ENCODE data around the gene C6orf136.
"Not testable (repeated sequence)": the region's sequence is repeated elsewhere in the genome, so short reads cannot be mapped to it uniquely, and the experiment has no call there.

Gene C6orf136

DNA sequence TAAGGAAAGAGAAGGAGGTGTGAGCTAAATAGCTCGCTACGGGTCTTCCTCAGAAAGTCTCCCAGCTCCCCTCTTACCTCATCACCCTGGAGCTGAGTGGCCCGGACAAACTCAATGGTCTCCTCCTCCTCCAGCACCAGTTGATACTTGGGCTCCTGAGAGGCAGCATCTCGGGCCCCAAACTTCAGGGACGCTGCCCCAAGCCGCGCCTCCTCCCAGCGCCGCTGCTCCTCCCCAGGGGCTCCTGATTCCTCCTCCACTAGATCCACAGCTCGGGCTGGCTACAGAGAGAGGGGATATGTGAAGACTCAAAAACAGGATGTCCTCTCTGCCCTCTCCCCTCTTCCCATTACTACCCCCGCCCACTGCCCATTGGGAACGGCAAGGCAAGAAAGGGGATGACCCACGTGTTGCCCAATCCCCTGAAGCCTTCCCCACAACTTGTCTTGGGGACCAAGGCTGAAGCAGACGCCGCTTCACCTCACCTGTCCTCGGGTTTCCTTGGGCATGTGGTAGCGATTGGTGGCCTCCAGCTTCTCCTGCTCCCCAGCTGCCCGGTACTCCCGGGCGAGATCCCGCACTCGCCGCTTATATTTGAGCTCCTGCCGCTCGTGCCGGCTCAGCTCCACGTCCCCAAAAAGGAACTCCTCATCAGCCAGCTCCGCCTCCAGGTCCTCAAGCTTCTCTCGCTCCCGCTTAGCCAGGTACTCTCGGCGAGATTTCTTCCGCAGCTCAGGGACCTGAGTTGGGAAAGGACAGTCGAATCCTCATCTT, 18.2 kb downstream of the C6orf136 start:
- DNase-seq = no peak

DNA sequence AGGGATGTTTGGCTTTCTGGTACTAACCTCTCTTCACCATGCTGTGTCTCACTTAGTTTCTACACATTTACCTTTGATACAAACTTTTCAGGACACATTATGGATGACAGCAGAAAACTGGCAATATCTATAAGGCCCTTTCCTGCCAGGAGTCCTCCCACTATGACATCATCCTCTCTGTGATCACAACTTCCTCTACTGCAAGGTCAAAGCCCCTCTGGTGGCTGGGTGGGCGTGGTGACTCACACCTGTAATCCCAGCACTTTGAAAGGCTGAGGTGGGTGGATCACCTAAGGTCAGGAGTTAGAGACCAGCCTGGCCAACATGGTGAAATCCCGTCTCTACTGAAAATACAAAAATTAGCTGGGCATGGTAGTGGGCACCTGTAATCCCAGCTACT, 19.4 kb downstream of the C6orf136 start:
- not testable (repeated sequence) for DNase-seq

DNA sequence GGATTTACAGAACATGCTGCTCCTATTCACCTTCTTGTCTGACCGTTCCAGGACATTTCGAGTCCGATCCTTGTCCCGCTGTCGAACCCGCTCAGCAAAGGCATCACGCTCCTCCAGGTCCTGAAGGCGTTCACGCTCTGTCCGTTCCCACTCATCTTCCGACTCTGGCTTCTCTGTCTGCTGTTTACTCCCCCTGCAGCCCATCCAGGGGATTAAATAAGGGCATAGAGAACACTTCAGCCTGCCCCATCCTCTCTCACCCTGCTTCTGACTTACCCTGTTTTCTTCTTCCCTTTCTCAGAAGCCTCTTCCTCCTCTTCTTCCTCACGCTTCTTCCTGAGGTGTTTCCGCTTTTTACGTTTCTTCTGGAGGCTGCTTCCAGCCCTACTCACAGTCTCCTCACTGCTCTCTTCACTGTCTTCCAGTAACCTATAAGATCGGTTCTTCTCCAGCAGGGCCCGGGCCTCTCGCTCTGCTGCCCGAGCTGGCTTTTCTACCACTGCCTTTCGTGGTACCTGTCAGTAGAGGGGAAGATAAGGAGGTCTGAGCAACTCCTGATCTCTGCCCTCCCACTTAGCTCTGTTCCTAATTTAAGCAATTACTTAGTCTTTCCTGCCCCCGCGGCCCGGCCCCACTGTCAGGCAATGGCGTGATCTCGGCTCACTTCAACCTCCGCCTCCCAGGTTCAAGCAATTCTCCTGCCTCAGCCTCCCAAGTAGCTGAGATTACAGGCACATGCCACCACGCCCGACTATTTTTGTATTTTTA, 24.0 kb downstream of the C6orf136 start:
- no peak for DNase-seq

DNA sequence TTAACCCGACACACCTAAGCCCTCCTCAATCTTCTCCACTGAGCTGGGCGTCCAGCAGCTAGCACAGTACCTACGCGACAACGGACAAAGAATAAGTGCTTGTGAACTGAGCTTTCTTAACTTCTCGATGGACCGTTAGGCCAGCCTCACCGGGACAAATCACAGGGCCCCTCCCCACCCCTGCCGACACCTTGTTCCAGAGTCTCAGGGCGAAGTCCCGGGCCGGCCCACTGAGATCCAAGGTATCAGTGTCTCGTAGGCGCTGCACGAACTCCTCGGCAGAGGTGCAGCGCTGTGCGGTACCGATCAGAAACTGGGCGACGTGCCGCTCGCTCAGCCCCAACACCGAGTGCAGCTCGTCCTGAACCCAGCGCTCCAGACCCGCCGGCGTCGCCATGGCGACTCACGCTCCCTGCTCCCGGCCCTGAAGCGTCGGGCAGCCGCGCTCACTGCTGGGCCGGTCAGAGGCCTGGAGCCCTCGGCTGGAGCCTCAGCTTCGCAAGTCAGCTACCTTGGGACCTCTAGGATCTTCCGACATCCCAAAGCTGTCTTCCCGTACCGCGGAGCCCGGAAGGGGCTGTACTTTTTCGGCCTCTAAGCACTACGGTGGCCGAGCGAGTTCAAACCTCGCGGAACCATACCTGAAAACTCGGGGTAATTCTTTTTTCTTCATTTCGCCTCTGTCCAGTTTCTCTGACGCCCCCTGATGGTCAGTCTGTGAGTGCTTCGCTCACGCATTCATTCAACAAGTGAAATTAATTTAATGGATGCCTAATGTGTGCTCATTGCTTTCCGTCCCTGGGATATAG, 25.7 kb downstream of the C6orf136 start, which contains the start of gene DHX16:
DHX16 (minus strand) TSS at position 562 of the 809 bp plus-strand sequence; CDS start at position 397, 165 bp downstream.
- DNase-seq = peak; percentile 98

- no peak for DNase-seq
Measured at GRCh38 chr6:30676660-30677285, 29.8 kb downstream of the C6orf136 start.

- DNase-seq = peak; percentile 64
Measured at GRCh38 chr6:30678964-30679726, 32.2 kb downstream of the C6orf136 start.

GRCh38 chr6:30679765-30680535, 33.0 kb downstream of the C6orf136 start:
- no peak for DNase-seq

- DNase-seq = no peak
Measured at GRCh38 chr6:30681766-30682142, 34.8 kb downstream of the C6orf136 start.

DNA sequence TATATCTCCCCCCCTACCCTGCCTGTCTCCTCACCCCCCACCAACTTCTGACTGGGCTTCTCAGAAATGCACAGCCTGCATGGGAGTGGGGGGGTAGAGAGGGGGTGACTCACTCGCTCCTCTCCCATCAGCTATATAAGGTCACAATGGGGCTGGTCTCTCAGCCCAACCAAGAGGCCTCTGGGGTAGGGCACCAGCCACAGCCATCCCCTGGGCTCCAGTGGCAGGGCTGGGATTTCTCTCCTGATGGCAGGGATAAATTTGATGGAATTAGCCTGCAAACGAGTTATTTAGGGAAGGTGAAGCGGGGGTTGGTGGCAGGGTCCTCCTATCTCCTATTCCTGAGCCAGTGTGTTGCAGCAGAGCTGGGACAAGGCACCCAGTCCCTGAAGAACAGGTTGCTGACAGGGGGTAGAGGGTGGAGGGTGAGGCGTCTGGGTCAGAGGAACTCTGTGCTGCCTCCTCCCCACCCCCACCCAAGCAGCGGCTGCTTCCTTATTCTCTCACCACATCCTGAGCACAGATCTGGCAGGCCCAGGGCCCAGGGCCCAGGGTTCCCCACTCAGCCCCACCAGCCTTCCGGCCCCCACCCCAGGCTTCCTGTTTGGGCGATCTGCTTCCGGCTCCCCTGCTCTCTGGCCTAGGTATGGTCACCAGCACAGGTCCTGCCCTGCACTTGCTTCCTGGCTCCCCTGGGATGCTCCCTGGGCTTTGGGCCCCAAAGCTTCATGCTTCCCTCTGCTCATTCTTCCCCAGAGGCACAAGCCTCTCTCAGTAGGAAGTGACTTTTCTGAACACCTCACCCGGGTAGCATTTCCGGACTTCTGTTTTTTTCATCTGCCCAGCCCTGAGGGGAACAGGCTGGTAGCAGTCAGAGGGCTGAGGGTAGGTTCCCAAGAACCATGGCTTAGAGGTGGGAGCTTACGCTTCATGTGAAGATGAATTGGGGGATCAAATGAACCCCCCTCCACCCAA, 35.5 kb downstream of the C6orf136 start:
- peak; percentile 65 for DNase-seq

- no peak for DNase-seq
Measured at GRCh38 chr6:30683183-30683979, 36.4 kb downstream of the C6orf136 start.

- DNase-seq = no peak
Measured at GRCh38 chr6:30683980-30684338, 37.0 kb downstream of the C6orf136 start.

GRCh38 chr6:30684386-30685156, 37.6 kb downstream of the C6orf136 start:
- no peak for DNase-seq

DNA sequence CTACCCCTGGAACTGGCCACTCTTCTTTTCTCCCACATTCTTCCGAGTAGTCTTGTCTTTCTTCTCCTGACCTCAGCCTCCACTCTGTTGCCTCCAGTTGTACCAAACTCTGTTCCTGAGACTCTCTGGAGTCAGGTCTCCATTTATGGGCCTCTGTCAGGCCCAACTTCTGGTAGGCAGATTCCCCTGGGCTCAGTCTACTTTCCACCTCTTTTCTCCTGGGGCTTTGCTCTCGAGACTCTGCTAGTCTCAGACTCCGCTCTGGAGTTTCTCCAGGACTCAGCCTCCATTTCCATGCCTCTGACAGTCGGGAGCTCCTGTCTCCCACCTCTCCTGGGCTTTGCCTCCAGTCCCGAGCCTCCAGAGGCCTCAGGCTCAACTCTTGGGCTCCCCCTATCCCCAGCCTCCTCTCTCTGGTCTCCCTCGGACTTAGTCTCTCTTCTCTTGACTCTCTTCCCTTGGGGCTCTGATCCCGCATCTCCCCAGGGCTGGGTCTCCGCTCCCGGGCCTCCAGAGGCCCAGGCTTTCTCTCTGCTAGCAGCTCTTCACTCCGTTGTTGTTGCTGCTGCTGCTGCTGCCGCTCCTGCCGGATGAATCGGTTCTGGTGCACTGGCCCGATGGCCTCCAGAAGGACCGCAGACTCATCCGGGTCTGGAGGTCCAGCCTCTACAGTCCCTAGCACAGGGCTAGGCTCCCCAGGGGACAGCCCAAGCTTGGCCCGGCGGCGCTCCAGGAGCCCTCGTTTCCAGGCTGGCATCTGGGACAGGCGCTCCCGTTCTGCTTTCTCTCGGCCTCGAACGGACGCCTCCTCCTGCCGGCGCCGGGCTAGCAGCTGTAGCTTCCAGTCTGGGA, 38.5 kb downstream of the C6orf136 start:
- no peak for DNase-seq

GRCh38 chr6:30686009-30686907, 39.3 kb downstream of the C6orf136 start, which contains the start of gene PPP1R18:
Gene PPP1R18, minus strand, starts transcription at chr6:30686645. Its CDS starts 627 bp downstream, at chr6:30686018.
- DNase-seq = peak; percentile 72

DNA sequence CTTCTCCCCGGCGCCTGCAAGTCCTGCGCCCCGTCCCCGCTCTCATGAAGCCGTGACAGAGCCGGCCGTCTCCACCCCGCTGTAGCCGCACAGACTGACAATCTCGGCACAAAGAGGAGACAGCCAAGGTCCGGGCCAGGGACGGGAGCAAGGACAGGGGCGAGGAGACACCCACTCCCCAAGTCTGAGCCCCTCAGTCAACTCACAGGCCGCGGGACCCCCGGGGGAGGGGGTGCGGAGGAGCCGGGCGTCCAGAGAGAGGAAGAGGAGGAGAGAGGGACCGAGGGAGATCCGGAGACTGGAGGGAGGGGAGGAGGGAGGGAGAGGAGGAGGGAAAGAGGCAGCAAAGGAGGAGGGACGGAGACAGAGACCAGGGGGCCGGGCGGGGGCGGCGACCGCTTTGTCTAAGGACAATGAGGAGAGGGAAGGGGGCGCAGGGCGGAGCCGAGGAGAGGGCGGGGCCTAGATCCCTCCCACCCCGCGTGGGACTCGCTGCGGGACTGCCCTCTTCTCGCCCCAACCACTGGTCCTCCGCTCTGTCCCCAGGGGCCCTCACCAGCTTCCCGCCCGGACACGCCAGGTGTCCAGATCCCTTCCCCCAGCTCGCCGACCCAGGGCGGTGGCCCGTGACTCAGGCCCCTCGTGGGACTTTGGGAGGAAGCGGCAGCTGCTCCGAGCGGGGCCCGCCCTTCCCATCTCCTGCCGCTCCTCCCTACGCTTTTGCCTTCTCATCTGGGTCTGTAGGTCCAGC, 40.1 kb downstream of the C6orf136 start:
- DNase-seq = peak; percentile 80
